Stimulated activated CD4-positive, alpha-beta T cell treated with anti-CD3 and anti-CD28 coated beads, Interleukin-4, amount 100 ng/mL, for 48 hours (primary cell): ENCODE results near the gene ZNF813.
A peak's percentile ranks its signal among the peaks of the same experiment; 100 is the strongest.
"Not testable (repeated sequence)": the region's sequence is repeated elsewhere in the genome, so short reads cannot be mapped to it uniquely, and the experiment has no call there.

Source experiments
- DNase-seq, 2 donors: peaks; one replicate each; pipeline ENCODE4 v3.0.0-alpha.2; 2020; ENCODE audit warnings: low read depth in 2 of 2

ZNF813 gene

DNA sequence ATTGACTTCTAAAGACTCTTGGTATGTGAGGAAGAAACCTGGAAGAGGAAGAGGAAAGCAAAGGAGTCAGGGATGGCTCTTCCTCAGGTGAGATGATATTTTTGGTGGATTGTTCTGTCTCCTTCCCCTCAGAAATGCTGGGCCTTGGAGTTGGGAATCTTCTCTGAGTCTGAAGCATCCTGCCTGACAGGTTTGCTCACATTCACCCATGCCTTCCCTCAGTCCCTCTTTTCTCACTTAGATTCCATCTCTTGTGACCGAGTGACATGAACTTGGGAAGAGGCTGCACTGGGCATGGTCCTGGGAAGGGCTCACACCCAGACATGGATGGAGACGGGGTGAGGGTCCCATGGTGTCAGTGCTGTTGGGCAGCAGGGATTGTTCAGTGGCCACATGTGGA lies 16.2 kb downstream of the ZNF813 start:
- DNase-seq = not testable (repeated sequence)

DNA sequence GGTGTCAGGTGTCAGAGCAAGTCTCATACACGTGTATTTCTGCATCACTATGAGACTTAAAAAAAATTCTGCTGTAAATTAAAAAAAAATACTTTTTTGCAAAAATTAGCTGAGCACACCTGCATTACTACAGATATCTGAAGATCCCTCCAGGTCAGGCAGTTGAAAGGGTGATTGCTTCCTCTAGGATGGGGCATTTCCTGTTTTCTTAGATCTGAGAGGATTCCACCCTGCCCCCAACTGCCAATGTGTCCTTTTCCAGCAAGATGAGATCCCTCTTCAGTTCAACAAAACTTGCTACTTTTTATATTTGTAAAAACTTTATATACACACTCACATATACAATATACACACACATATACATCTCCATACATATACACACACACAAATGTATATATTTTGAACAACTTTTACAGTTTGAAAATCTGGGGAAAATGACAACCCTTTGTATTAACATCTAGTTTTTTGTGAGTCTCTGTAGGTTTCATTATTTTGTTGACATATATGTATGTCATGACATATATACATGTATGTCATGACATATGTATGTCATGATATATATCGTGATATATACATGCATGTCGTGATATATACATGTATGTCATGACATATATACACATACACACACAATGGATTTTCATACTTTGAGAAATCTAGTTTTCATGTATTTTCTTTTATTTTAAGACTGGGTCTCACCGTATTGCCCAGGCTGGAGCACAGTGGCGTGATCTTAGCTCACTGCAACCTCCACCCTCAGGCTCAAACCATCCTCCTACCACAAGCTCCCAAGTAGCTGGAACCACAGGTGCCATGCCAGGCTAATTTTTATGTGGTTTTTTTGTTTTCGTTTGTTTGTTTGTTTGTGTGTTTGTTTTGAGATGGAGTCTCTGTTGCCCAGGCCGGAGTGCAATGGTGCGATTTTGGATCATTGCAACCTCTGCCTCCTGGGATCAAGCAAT lies 17.8 kb downstream of the ZNF813 start:
- DNase-seq = no peak

DNA sequence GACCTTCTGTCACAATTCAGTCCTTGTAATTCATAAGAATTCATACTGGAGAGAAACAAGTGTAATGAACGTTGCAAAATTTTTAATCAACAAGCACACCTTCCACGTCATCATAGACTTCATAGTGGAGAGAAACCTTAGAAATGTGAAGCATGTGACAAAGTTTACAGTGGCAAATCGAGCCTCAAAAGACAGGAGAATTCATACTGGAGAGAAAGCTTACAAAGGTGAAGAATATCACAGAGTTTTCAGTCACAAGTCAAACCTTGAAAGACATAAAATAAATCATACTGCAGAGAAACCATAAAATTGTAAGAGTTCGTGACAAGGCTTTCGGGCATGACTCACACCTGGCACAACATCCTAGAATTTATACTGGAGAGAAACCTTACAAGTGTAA lies 24.6 kb downstream of the ZNF813 start:
- no peak for DNase-seq

DNA sequence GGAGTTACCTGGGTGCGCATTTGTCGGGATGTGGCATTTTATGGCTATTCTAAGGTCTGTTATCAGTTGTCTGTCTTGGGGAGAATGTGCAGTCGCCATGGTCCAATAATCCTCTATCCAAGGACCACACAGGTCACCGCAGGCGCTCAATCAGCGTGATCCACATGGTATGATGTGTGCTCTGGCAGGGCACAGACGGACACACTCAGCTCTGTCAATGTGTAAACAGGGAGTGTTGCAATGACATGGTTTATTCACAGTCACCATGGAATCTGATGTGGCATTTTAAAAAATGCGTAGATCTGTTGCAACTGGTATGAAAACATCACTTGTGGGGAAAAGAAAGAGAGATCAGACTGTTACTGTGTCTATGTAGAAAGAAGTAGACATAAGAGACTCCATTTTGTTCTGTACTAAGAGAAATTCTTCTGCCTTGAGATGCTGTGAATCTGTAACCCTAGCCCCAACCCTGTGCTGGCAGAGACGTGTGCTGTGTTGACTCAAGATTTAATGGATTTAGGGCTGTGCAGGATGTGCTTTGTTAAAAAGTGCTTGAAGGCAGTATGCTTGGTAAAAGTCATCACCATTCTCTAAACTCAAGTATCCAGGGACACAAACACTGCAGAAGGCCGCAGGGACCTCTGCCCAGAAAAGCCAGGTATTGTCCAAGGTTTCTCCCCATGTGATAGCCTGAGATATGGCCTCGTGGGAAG lies 29.9 kb downstream of the ZNF813 start:
- not testable (repeated sequence) for DNase-seq

DNA sequence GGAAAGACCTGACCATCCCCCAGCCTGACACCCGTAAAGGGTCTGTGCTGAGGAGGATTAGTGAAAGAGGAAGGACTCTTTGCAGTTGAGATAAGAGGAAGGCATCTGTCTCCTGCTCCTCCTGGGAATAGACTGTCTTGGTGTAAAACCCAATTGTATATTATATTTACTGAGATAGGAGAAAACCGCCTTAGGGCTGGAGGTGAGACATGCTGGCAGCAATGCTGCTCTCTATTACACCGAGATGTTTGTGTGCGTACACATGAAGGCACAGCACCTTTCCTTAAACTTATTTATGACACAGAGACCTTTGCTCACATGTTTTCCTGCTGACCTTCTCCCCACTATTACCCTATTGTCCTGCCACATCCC lies 30.5 kb downstream of the ZNF813 start:
- DNase-seq = not testable (repeated sequence)

DNA sequence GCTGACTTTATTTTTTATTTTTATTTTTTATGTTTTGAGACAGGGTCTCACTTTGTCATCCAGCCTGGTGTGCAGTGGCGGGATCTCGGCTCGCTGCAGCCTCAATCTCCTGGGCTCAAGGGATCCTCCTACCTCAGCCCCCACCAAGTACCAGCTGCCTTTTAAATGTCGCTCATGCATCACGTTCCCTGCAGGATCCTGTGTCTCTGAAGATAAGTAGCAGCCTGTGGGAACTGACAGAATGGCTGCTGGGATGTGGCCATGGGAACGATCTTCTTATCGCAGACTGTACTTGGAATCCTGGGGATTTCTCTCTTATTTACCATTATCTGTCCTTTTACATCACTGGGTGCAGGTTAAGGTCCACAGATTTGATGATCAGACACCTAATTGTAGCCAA lies 35.6 kb downstream of the ZNF813 start:
- not testable (repeated sequence) for DNase-seq

DNA sequence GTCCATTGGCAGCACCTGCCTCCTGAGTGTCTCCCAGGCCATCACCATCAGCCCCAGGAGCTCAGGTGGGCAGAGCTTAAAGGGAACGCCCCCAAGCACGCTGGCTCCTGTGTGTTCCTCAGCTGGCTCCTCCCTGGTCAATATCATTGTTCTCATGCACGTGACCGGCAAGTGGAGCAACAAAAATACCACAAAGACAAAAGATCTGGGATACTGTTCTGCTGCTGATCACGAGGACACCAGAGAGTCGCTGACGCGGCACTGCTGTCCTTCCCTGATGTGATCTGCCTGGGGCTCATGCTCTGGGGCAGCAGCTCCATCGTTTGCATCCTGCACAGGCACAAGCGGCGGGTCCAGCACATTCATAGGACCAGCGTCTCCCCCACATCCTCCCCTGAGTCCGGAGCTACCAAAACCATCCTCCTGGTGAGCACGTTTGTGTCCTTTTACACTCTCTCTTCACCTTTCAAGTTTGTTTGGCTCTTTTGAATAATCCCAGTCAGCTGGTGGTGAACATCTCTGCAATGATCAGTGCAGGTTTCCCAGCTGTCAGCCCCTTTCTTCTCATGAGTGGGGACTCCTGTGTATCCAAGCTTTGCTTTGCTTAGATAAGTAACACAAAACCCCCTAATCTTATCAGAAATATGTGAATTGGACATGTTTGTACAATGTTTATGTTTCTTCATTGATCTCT lies 36.3 kb downstream of the ZNF813 start:
- DNase-seq = not testable (repeated sequence)

DNA sequence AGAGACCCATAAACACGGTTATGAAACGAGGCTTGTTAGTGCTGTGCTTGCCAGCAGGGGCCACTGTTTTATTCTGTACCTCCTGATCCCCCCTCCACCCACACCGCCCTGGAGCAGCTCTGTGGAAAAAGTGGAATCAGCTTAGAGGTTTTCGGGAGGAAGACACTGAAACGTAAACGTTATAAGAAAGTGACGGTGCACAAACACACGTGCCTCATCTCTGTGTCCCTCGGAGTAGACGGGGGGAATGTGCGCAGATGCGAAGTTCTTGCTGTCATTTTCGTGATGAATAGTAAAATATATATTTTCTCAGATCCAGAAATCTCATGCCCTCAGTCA lies 36.8 kb downstream of the ZNF813 start:
- not testable (repeated sequence) for DNase-seq

DNA sequence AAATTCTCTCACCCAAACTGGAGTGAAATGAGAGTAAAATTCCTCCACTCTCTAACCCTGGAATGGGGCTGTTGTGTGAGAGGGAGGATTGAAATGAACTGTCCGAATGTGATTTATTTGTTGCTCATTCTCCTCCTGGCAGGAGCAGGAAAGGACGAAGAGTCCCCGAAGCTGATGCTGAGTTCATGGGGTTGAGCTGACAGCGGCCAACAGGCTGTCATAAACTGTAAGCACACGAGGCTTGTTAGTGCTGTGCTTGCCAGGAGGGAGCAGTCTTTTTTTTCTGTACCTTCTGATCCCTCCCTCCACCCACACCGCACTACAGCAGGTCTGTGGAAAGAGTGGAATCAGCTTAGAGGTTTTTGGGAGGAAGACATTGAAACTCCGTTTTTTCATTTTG lies 37.4 kb downstream of the ZNF813 start:
- DNase-seq = no peak

DNA sequence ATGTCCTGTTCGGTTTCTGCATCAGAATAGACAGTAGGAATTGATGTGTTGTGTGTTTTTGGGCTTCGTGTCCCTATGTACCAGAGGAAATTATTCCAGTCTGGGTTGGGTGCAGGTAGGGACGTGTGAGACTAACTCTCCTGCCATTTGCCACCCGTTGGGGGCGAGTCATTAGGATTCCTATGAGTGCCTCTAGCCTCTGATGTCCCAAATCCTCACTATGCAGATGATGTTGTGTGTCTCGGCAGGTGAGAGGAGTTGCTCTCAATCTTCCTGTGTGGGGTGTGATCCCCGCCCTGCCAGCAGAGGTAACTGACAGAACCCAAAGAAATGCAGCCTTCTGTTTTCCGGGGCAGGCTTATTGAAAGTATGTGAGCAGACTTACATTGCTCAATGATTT lies 39.2 kb downstream of the ZNF813 start:
- DNase-seq = no peak

DNA sequence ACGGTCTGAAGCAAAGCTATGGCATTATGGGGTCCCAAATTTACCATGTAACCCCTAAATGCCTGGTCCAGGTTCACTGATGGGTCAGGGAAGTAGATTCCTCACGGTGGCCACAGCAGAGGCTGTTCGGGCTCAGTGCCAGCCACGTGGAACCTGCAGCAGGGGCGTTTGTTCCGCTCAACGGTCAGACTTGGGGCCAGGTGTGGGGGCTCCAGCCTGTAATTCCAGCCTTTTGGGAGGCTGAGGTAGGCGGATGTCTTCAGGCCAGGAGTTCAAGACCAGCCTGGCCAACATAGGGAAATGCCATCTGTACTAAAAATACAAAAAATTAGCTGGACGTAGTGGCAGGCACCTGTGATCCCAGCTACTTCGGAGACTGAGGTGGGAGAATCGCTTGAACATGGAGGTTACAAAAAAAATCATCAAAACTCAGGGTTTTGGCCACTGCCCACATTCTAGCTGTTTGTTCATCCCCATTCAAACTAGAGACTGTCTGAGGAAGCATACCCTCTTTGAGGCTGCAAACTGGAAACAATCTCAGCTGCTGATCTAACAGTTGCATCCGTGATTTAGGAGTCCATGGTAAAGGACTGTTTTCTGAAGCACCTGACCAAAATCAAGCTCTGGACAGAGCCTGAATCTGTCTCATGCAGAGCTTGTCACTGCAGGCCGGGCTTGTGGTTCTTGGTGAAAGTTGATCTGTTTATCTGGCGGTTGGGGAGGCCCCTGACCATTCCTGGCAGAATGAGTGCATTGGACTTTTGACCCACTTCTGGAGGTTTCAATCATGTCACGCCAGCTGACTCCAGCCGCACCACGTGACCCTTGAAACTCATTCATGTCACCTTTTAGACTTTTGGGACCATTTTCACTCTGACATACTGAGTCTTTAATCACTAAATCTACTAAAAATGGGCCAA lies 40.2 kb downstream of the ZNF813 start:
- no peak for DNase-seq

DNA sequence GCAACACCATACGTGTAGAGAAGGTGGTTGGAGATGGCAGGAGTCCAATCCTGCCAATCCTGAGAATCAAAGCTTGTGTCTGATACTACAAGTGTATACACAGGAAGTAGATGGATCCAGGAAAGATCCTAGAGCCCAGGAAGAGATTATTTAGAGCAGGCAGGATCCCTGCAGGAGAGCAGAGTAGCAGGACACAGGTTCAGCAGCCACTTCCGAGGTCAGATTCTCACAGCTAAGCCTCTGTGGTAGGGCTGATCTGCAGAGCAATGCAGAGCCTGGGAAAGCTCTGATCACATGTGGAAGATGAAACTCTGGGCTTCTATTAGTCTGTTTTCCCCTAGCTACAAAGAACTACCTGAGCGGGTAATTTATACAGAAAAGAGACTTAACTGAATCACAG lies 41.9 kb downstream of the ZNF813 start:
- DNase-seq = no peak

DNA sequence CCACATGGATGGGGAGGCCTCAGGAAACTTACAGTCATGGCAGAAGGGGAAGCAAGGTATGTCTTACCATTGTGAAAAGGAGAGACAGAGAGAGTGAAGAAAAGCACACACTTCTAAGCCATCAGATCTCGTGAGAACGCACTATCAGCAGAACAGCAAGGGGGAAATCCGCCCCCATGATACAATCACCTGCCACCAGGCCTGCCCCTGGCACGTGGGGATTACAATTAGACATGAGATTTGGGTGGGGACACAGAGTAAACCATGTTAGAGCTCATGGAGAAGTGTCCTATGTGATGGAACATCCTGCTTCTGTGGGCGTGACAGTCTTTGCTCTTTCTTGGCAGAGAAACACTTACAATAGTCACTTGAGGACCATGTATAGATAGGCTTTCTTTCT lies 42.3 kb downstream of the ZNF813 start:
- no peak for DNase-seq

DNA sequence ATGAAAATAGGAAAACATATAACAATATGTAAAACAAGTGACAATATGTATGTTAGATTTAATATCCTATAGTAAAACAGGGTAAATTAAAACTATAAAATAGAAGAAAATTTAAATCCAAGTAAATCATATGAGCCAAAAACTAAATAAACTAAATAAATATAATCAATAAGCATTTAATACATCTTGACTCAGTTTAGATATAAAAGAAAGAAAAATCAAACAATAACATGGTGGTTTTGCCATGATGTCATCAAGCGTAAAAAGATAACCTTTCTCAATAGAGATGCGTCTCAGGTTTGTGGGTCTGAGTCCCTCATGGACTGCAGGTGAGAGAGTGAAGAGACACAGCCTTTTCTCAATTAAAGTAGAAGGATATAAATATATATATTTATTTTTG lies 43.8 kb downstream of the ZNF813 start:
- DNase-seq = no peak

DNA sequence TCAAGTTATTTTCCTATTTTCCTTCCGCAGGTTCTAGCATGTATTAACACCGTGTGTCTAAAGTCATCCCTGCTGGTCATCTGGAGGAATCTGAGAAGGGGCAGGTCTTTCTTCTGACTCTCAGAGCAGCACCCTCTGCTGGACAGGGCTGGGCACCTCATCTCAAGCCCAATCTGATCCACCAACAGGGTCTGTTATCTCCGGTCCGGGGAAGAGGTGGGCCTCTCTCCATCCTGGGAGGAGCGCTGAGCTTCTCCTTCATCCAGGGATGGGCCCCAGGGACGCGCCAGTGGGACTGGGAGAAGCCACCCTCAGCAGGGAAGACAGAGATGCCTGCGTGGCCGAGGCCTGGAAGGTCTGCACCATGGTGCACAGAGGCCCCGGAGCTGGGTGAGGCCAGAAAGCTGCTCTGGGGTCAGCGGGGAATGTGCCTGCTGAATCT lies 44.4 kb downstream of the ZNF813 start:
- DNase-seq = peak; percentile 28

DNA sequence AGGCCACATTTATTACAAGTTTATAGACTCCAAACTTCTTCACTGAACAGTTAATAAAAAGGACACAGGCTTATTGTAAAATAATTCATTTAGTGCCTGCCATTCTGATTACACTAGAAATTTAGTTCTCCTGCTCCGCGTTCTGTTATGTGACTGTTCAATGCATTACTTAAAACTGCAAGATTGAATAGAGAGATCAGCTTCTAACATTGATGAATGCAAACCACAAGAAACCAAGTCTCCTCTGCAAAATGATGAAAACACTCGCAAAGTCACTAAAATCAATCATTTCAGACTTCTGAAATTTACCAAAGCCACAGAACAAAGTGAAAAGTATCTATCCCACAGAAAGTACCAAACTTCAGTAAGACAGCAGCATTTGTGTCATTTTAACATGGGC lies 47.5 kb downstream of the ZNF813 start:
- DNase-seq = not testable (repeated sequence)

DNA sequence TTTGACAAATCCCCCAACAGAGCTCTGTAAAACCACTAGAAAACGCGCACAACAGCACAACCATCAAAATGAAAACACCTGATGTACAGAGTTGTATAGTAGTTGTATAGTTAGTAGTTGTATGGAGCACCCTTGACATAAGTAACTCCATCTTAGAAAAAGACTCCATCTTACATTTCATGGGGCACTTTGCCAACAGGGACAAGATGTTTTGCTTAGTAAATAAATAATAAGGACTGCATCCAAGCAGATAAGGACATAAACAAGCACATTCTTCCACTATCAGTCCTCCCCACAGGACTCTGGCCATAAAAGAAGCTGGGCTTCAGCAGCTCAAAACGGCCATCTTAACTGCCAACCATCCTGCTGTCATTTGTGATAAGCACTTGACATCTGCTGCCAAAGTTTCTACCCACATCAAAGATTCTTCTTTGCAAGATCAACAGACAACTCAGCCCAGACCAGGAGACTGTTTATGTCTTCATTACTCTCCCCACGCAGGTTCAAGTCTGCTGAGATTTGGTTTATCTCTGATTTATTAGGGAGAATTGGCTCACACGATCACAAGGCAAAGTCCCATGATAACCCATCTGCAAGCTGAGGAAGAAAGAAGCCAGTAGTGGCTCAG lies 49.7 kb downstream of the ZNF813 start:
- DNase-seq = no peak

DNA sequence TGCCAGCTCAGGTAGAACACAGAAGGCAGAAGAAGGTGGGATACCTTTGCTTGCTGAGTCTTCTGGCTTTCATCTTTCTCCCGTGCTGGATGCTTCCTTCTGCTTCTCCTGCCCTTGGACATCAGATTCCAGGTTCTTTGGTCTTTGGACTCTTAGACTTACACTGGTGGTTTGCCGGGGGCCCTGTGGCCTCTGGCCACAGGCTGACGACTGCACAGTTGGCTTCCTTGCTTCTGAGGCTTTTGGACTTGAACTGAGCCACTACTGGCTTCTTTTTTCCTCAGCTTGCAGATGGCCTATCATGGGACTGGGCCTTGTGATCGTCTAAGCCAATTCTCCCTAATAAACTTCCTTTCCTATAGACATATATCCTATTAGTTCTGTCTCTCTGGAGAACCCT lies 50.6 kb downstream of the ZNF813 start:
- DNase-seq = no peak

DNA sequence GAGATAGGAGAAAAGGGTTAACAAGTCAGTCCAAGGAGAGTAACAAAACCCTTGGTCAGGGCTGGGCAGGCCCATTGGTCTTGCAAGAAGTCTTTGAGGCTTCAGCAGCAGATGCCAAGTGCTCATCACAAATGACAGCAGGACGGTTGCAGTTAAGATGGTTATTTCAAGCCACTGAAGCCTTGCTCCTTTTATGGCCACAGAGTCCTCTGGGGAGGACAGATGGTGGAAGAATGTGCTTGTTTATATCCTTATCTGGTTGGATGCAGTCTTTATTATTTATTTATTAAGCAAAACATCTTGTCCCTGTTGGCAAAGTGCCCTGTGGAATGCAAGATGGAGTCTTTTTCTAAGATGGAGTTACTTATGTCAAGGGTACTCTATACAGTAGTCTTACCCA lies 51.2 kb downstream of the ZNF813 start:
- no peak for DNase-seq

DNA sequence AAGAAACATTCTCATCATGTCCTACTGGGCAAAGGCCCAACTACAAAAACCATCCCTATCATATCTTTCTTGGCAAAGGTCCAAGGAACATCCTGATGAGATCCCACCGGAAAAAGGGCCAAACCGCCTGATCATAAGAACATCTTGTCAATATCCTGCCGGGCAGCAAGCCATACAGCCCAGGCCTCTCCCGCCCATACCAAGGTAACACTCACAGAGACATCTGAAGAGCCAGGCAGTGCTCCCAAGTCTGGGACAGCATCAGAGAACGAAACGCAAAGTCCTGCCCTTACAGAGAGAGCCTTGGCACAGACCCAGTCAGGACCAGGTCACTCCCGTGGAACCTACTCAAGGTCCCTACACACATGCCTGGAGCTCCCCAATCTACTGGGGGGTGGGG lies 51.9 kb downstream of the ZNF813 start:
- no peak for DNase-seq

DNA sequence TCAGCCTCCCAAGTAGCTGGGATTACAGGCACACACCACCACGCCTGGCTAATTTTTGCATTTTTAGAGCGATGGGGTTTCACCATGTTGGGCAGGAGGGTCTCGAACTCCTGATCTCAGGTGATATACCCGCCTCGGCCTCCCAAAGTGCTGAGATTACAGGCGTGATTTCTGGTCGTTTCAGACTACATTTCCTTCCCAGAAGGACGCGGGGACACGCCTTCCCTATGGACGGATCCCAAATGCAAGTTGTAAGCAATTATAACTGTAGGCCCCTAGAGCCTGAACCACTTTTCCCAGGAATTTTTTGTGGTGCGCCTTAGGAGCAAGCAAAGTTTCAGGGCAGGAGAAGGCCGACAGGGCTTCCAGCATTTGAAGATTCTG lies 52.6 kb downstream of the ZNF813 start:
- DNase-seq = no peak
